Stimulated activated CD4-positive, alpha-beta T cell treated with anti-CD3 and anti-CD28 coated beads, Interleukin-2, amount 100 ng/mL, for 48 hours (primary cell): ENCODE results near the gene MTLN.
"Not testable (repeated sequence)": the region's sequence is repeated elsewhere in the genome, so short reads cannot be mapped to it uniquely, and the experiment has no call there.

ENCODE experiments used
- DNase-seq, 2 donors: peaks; one replicate each; pipeline ENCODE4 v3.0.0-alpha.2; 2020

Gene MTLN, protein sequence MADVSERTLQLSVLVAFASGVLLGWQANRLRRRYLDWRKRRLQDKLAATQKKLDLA

DNA sequence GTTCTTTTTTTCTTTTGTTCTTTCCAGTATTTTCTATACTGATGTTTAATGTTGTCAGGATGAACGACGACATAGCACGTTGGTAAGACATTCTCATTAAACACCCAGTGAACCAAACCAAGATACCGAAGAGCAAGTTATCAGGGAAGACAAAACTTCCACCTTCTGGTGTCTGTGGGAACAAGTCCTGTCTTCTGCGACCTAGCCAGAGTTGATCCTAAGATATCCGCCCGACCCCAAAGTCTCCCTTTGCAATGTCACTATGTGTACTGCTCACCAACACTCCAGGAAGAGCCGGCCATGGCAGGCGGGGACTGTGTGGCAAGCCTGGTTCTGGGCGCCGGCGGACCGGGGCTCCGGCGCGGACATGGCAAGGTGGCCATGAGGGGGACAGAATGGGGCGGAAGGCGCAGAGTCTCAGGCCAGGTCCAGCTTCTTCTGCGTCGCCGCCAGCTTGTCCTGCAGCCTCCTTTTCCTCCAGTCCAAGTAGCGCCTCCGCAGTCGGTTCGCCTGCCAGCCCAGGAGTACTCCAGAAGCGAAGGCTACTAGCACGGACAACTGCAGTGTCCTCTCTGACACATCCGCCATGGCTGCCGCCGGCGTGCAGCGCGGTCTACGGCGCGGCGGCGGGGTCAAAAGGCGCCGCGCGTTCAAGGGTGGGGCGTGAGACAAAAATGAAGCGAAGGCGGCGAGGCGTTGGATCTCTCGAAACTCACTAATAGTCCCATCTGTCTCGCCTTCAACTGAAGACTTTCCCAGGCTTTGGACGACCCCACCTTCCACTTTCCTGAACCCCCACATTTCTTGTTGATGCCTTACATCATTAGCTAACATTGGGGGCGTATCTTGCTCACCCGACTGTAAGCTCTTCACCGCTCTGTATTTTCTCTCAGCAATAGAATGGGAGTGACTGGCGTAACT is at the start of gene MTLN:
Gene MTLN, minus strand, starts transcription at position 610 of the 921 bp plus-strand sequence. Its CDS starts 22 bp downstream, at position 588.
- DNase-seq, result peak; percentile 64 to 69

DNA sequence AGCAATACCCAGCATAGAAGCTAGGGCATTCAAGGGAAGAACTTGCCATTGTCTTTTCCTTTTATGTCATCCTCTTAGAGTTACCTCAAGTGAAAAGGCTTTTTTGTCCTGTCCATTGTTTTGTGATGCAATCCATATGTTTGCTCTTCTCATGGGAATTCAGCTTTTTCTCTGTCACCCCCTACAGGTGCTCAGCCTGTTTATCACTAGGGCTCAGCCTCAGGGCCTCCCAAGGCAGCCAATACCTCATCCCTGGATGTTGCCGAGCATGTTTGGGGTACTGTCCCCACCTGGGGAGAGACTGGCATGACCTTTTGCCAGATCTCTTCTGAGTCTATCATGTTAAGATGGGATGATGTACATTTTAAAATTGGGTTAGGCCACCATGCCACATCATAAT is 49.6 kb upstream of the MTLN start:
- DNase-seq, result not testable (repeated sequence)

DNA sequence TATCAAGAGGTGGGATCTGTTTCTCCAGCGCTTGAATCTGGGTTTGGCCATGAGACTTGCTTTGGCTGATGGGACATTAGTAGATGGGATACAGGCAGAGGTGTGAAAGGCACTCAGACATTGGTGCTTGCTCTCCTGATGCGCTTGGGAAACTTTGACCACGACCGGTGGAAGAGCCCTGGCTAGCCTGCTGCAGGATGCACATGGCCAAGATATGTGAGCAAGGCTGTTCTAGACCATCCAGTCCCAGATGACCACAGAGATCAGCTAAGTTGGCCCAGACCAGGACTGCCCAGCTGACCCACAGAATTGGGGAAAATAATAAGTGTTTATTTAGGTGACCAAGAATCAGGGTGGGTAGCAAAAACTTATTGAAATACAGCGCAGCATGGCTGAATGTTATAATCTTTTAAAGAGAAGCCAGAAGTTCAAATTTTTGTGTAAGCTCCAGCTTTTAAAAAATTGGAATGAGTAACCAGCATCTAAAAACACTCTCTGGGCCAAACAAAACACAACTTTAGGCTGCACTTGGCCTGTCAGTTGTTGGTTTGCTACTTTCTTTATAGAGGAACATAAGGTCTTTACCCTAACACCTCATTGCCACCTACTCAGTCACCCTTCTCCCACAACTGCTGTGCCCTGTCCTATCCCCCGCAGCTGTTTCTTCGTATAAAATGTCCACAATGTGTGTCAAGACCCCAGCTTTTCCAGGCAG is 35.9 kb upstream of the MTLN start:
- not testable (repeated sequence) for DNase-seq

DNA sequence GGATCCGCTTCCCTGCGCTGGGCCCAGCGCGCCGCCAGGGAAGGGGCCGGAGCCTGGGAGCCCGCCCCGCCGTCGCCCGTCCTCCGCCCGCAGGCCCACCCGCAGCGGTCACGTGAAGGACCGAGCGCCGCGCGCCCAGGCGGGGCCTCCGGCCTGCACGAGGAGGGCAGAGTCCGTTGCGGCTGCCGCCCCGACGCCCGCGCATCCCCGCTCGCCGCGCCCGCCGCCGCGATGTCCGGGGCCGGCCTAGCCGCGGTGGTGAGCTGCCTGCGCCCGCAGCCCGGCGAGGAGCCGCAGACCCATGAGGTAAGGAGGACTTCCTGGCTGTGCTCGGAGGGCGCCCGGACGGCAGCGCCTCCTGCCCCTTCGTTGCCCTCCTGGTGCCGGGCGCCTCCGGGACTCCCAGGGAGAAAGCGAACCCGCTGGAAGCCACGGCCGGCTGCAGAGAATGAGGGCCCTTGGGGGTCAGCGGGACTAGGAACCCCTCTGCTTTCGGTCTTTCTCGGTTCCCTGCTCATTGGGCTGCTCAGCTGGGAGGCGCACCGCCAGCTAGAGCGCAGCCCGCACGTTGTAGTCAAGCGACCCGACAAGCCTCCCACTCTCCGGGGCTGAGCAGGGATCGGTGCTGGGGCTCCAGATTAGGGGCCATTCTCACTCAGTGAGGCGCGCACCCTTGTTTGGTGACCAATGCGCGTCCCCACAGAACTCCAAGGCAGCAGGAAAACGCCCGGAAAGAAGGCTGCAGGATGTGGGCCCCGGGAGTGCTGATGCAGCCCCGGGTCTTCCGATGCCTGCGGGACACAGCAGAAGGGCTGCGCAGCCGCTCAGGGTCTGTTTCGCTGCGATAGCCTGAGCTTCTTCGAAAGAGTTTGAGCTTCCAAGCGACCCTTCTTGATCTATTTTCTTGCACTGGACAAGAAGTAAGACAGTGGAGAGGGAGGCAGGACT is 33.4 kb upstream of the MTLN start:
- not testable (repeated sequence) for DNase-seq

DNA sequence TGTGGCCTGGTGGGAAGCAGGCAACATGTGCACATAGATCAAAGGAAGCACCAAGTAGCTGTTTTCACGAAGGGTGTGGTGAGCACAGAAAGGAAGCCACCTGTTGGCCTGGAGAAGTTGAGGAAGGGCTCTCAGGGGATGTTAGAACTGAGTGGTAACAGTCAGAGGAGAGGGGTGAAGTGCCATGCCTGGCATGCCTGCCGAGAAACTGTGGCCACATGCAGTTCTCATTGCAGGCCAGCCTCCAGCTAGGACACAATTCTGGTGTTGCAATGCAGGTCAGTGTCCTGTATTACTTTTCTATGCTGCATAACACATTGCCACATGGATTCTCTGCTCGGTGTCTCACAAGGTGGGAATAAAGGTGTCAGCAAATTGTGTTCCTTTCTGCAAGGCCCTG is 30.9 kb upstream of the MTLN start:
- DNase-seq, result not testable (repeated sequence)

DNA sequence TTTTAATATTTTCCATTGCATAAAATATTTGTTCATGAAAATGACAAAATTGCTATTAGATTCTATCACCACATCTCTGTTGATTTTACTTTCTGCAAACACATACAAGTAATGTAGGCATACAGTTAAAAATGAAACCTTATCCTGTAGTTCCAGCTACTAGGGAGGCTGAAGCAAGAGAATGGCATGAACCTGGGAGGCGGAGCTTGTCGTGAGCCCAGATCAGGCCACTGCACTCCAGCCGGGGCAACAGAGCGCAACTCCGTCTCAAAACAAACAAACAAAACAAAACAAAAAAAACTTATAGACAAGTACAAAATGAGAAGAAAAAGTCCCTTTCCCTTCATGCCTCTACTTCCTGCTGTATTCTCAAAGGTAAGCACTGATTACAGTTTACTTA is 22.2 kb upstream of the MTLN start:
- DNase-seq, result not testable (repeated sequence)

DNA sequence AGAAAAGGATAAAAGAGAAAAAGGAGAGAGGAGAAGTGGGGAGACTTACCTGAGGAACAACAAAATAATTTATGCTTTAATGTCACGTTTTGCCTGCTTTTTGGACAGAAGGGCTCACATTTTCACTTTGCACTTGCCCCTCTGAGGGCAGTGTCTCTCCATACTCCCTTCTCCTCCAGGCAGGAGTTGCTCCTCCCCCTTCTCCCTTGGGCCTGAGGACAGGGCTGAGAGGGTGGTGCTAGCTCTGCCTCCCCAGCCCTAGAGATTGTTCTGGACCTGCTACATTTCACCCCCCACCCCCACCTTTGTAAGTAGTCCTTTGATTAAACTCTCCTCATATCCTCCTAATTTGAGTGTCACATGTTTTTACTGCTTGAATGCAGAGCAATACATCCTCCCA is 17.5 kb upstream of the MTLN start:
- DNase-seq, result not testable (repeated sequence)

DNA sequence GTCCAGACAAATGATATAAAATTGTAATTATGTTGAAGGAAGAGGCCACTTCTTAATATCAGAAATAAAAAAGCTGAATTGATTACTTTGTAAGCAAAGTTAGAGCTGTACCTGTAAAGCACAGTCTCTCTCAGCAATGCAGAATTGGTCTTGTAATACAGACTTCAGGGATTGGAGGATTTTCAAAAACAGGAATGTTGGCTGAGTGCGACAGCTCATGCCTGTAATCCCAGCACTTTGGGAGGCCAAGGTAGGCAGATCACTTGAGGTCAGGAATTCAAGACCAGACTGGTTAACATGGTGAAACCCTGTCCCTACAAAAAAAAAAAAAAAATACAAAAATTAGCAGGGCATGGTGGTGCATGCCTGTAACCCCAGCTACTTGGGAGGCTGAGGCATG is 10.3 kb upstream of the MTLN start:
- not testable (repeated sequence) for DNase-seq

DNA sequence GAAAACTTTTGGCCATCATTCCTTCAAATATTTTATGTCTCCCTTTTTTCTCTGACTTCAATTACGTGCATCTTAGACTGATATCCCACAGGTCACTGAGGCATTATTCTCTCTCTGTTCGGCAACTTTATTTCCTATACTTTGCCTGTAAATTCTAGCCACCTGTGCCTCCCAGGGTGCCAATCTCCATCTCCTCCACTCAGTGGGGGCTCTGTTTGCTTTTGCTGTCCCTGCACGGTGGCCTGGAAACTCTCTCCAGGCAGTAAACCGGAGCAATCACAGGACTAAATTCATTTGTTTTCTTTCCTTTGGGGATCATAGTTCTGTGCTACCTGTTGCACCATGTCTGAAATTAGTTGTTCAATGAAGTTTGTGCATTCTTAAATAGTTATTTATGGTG is 9.6 kb upstream of the MTLN start:
- DNase-seq, result no peak

DNA sequence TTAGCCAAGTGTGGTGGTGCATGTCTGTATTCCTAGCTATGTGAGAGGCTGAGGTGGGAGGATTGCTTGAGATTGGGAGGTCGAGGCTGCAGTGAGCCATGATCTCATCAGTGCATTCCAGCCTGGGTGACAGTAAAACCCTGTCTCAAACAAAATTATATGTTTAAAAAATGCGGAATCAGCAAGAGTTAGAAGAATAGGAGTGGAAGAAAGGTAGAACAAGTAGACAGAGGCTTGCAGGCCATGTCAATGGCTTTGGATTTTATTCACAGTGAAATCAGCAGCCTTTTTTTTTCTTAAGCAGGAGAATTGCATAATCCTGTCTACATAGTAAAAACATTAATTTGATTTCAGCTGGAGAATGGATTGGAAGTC is 7.8 kb upstream of the MTLN start:
- DNase-seq, result no peak

DNA sequence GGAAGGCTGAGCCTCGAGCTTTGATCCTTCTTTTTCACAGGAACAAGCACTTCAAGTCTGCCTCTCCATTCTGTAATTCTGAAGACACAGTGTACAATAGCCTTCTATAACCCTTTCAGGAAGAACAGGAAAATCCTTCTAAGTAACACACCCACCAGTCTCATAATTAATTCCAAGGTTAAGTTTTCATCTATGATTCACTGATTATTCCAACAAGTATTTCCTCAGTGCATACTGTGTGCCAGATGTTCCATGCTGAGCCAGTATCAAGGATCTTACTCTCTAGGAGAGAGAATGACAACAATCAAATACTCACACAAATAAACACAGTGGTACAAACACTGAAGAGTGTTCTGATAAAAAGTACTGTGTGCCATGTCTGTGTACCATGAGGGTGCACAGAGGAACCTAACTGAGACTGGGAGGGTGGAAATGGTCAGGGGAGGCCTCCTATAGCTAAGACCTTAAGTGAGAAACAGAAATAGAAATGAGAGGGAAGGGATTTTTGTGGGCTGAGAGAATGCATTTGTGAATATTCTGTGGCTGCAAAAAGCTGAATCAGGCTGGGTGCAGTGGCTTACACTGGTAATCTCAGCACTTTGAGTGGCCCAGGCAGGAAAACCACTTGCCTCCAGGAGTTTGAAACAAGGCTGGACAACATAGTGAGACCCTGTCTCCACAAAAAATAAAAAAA is 7.3 kb upstream of the MTLN start:
- DNase-seq, result no peak

DNA sequence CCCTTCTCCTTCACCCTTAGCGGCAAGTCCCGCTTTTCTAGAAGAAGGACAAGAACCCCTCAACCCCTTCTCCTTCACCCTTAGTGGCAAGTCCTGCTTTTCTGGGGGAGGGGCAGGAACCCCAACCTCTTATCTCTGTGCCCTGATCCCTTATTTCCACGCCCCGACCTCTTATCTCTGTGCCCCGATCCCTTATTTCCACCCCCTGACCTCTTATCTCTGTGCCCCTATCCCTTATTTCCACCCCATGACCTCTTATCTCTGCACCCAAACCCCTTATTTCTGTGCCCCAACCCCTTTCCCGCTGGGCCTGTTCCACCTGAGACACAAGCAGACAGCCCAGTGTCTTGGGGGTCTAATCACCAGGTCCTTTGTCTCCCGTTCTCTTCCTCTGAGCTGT is 6.5 kb upstream of the MTLN start:
- DNase-seq, result not testable (repeated sequence)

DNA sequence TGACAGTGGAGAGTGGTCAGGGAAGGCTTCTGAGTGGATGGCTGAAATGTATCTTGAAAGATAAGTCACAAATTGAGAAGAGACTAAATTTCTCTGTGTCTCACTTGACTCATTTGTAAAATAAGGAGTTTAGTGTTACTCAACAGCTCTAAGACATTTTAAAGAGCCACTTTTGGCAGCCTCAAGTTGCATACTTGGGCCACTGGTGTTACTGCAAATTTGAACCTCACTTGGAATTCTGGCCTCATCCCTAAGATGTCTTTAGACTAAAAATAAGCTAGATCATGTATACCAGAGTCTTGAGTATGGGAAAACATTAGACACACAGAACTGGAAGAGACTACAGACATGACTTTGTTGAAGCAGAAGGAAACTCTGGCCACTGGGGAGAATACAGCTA is 4.5 kb upstream of the MTLN start:
- no peak for DNase-seq

DNA sequence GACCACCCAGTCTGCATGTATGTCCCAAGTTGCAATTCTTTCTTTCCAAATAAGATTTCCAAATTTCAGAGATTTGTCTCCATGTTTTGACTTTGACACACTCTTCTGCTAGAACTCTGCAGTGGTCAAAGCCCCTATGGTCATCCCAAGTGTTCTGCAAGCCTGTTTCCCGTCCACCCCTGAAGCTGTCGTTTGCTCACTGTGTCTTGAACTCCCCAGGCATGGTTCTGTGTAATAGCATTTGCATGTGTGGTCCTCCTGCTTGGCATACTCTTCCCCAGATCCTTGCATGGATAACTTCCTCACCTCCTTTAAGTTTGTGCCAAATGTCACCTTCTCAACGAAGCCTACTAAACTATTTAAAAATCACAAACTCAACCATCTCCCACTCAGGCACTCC is 3.9 kb upstream of the MTLN start:
- DNase-seq, result no peak

DNA sequence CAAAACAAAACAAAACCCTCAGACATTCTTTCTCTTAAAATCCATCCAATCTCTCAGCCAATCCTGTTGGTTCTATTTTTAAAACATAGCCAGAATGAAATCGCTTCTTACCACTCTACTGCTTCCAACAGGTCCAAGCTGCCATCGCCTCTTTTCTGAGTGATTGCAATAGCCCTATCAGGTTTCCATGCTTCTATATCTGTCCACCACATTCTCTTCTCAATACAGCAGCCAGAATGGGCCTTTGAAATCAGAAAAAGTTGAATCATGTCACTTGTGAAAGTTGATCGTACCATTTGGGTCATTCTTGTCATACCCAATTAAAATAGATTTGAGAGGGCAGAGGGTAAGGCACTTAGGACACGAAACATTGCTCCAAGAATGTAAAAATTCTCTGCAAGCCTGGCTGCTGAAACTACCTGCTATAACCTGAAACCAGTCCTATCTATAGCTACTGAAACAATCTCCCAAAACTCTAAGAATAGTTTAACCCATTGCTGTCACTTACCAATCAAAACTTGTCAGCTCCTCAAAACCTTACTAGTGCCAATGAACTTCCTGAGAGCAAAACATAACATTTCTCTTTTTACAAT is 3.3 kb upstream of the MTLN start:
- no peak for DNase-seq

DNA sequence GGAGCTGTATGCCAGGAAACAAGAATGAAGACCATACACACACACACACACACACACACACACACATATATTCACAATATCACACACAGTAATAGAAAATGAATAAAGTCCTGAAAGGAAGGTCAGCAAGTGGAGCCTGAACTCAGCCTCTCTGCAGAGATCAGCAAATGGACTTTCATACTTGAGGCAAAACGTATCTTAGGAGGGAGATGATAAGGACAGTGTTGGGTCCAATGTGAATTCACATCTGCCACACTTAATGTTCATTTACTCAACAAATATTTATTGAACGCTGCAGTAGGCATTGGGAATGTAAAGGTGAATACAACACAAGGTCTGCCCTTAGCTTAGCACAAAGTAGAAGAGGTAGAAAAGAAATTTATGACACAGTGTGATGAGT is 2.7 kb upstream of the MTLN start:
- DNase-seq, result no peak

DNA sequence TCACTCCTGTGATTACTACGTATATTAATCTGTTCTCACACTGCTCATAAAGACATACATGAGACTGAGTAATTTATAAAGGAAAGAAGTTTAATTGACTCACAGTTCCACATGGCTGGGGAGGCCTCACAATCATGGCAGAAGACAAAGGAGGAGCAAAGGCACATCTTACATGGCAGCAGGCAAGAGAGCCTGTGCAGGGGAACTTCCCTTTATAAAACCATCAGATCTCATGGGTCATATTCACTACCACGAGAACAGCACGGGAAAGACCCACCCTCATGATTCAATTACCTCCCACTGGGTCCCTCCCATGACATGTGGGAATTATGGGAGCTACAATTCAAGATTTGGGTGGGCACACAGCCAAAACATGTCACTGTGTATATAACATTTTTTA is 1.2 kb upstream of the MTLN start:
- not testable (repeated sequence) for DNase-seq

DNA sequence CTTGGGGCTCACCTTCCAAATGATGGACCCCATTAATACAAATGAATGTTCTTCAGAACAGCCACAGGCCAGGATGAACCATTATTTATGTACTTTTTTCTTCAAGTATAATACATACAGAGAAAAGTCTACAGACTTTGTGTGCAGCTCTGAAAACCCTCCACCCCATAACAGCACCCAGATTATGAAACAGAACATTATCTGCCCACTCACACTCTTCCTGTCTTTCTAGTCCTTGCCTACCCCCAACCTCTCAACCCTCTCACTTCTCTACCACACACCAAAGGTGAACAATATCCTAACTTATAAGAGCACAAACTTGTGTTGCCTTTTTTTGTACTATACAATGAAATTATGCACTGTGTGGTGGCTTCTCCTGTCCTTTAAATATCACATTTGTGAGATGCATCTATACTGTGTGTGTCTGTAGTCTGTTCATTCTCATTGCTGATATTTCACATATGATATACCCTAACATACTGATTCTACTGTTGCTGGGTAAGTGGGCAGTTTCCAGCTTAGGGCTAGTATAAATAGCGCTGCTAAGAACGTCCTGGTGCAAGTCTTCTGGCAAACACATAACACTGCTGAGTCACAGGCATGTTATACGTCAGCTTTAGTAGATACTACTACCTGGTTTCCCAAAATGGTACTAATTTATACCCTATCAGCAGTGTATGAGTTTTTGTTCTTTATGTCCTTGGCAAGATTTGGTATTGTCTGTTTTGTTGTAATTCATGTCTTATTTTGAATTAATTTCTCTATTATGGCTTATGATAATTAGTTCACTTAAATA is 6.5 kb downstream of the MTLN start:
- no peak for DNase-seq

DNA sequence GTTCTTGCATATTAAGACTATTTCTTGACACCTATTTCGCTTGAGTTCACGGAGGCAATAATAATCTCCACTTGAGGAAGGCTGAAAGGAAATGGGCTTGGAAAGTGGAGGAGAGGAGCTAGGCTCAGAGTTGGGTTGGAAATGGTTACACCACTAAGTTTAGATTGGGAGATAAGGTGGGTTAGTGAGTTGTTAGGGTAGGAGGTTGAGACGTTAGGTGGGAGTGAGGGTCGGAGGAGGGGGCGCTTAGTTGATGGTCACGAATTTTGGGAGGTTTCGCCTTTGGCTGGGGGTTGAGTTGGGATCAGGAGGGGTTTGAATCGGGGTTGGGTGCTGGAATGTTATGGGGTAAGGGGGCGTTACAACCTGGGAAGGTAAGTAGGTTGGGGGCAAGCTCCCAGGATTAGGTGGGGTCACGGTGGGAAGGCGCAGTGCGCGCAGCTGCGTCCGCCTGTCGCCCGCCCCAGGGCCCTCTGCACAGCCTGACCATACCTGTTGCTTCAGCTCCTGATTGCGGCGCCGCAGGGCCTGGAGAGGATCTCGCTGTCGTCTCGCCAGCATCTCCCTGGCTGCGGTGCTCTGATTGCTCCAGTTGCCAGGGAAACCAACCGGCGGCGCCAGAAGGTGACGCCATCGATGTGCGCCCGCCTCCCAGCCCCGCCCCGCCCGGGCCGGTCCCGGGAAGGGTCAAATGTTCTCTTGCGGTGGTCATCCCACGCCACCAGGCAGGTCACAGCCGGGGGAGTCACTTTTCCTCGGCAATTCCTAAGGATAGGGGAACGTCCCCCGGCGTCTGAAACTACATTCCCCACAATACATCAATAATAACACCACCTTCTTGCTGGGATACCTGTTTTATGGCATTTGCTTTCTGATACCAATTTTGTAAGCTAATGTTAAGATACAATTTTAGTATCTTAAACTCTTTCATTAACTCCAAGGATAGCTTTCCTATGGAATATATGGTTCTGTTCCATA is 7.7 kb downstream of the MTLN start, which contains the start of gene NPHP1:
Gene NPHP1, minus strand, starts transcription at position 606 of the 978 bp plus-strand sequence. Its CDS starts 45 bp downstream, at position 561.
- DNase-seq, result peak; percentile 80 to 85
